OCI-LY1 (cell line): ENCODE results near the gene LIG3.

Experiments used
- EZH2 ChIP-seq: fragments of 200-600 bp; sonication (generic), shearing (Covaris generic); IDR thresholded peaks from 2 replicates; pipeline ENCODE4 v1.8.0; 2017; ENCODE audit warnings: borderline replicate concordance, mixed run types, mild to moderate bottlenecking, antibody characterized with exemption, low read length, moderate library complexity, mixed read lengths
- TF ChIP-seq, protein P1 (sequence below): fragments of 200-600 bp; sonication (generic), shearing (Covaris generic); IDR thresholded peaks from 2 replicates; pipeline ENCODE4 v1.5.1; 2017; ENCODE audit warnings: mild to moderate bottlenecking, antibody characterized with exemption, low read length, moderate library complexity, mixed read lengths

DNA sequence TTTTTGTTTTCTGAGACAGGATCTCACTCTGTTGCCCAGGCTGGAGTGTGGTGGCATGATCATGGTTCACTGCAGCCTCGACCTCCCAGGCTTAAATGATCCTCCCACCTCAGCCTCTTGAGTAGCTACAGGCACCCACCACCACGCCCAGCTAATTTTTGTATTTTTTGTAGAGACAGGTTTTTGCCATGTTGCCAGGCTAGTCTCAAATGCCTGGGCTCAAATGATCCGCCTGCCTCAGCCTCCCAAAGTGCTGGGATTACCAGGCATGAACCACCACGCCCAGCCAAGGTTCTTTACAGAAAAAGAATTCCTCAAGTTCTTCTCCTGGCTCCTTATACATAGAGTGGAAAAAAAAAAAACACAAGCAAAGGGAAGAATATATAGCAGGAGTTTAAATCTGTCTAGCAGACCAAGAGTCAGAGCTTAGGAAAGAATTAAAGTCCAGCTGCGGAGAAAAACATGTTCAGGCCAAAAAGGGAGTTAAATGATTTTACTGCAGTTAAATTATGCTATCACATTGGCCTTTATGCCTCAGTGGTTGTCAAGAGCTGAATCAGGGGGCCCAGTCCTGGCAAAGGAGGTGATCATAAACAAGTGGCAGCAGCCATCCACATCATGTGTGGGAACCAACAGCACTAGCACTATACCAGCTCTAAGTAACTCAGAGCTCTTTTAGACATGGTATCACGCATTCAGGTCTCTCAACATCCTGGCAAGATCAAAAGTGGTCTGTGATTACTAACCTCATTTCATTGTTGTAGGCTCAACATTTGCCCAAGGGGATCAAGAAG lies 39.3 kb downstream of the LIG3 start:
- TF ChIP-seq, protein P1, sequence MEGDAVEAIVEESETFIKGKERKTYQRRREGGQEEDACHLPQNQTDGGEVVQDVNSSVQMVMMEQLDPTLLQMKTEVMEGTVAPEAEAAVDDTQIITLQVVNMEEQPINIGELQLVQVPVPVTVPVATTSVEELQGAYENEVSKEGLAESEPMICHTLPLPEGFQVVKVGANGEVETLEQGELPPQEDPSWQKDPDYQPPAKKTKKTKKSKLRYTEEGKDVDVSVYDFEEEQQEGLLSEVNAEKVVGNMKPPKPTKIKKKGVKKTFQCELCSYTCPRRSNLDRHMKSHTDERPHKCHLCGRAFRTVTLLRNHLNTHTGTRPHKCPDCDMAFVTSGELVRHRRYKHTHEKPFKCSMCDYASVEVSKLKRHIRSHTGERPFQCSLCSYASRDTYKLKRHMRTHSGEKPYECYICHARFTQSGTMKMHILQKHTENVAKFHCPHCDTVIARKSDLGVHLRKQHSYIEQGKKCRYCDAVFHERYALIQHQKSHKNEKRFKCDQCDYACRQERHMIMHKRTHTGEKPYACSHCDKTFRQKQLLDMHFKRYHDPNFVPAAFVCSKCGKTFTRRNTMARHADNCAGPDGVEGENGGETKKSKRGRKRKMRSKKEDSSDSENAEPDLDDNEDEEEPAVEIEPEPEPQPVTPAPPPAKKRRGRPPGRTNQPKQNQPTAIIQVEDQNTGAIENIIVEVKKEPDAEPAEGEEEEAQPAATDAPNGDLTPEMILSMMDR = no peak
- no peak for TF ChIP-seq EZH2
